NCI-H2196 (cell line): ENCODE data around the gene VPS54.
"Not testable (repeated sequence)": the region's sequence is repeated elsewhere in the genome, so short reads cannot be mapped to it uniquely, and the experiment has no call there.

ENCODE experiments used
- DNase-seq: peaks from one replicate; lab custom pipeline; 2025; ENCODE audit not compliant: unreplicated experiment; lab: John Stamatoyannopoulos, UW

The VPS54 gene

DNA sequence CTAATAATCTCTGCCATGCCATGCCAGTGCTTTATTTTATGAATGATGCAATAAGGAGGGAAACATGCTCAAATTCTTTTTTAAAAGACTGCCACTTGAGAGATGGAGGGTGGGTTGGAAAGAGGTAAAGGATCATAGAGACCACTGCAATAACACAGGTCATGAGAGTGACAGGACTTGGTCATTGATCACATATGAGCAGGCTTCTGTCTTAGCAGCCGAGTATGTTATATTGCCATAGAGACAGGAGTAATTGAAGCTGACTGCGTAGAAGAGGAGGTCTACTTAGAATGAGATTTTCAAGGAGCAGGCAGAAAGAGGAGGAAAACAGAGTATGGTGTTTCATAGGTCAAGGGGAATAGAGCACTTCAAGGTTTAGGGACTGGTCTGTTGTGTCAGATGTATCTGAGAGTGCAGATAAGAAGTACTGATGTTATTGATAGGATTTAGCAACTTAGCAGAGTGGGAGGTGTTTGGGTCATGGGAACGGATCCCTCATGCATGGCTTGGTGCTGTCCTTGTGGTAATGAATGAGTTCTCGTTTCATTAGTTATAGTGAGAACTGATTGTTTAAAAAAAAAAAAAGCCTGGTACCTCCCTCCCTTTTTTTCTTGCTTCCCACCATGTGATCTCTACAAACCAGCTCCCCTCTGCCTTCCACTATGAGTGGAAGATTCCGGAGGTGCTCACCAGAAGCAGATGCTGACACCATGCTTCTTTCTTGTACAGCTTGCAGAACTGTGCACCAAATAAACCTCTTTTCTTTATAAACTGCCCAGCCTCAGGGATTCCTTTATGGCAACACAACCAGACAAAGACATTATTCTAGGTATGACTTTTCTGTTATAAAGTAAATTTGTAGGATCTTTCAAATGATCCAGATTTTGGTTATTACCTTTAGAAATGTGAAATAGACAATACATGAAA lies 144.8 kb downstream of the VPS54 start:
- no peak for DNase-seq

DNA sequence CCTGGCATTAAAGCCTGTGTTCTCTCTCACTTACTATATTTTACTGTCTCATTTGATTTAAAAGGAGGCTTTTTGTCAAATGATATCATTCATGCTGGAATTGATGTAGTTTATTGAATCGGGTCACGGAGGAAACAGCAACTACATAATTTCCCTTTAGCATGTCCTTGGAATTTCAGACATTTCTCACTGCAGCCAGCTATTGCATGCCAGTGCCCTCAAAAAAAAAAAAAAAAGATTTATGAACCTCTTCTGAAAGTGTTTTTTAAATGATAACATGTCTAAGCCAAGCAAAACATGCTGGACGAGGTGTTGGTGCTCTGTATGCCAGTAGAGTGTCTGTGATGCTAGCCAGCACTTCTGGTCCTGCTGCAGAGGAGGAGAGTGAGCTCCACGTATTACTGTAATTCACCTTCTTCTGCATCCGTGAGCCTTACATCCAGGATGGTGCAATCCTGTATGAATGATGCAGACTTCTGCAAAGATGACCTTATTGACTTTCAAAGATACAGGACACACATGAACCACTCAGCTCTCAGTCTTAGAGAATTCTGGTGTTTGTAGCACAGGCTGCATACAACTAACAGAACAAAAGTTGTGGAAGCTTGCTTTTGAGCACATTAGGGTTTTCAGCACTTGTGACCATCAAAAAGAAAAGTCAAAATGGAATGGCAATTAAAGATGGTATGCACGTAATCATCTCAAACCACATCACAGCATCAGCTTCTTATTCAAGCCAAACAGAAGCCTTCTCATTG lies 146.5 kb downstream of the VPS54 start:
- no peak for DNase-seq

DNA sequence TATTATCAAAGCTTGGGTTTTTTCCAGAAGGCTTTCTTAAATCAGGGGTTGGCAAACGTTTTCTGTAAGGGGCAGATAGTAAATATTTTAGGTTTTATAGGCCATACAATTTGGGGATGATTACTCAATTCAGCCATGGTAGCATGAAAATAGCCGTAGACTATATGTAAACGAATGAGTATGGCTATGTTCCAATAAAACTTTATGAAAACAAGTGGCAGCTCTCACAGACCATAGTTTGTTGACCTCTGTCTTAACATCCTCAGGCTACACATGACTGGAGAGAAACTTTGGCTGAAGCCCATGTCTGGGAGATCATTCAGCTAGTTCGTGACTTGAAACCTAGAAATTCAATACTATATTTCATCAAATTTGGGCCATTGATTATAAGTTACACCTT lies 147.4 kb downstream of the VPS54 start:
- no peak for DNase-seq

- no peak for DNase-seq
Observed at GRCh38 chr2:63870679-63871078, 148.5 kb downstream of the VPS54 start.

DNA sequence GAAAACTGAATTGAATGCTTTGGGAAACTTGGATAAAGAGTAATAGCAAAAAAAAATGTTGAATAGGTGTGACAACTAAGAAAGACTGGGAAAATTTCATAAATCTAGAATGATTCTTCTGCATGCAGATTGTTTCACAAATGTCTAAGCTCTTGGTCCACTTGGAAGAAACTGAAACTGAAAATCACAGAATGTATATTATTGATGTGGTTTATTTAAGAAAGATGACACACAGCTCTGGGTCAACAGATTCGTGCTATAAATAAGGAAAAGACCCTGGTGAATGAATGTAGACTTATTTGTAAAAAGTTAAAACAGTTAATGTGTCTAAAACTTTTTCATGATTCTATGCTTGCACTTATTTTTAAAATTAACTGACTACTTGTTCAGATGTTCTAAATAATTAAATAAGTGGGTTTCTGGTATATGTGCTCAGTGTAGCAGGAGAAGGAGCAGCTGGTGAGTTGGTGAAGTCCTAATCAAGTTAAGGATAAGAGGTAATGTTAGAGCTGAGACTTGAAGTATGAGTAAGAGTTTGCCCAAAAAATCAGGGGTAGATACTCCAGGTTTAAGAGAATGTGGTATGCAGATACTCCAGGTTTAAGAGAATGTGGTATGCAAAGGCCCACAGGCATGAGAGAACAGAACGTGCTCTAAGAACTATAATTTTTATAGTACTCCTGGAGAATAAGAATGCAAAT lies 153.1 kb downstream of the VPS54 start:
- DNase-seq = no peak

DNA sequence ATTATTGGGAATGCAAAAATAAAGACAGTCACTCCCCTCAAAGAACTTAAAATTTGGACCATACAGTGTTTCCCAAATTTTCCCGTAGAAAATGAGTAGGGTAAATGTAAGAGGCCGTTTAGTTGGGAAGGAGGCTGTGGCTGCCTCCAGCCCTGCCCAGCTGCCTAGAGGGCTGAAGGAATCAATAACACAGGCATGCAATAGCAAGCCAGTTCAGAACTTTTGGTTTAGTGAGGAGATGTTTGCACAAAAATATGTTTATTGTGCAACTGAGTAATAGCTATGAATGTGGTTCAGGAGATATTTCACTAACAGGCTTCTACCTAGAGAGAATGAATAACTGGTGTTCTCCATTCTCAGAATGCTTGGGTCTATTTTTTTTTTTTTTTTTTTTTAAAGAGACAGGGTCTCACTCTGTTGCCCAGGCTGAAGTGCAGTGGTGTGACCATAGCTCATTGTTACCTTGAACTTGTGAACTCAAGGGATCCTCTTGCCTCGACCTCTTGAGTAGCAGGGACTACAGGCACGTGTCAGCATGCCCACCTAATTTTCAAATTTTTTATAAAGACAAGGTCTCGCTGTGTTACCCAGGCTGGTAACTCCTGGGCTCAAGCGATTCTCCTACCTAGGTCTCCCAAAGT lies 153.9 kb downstream of the VPS54 start:
- DNase-seq = no peak

- DNase-seq = no peak
Observed at GRCh38 chr2:63863707-63864106, 155.5 kb downstream of the VPS54 start.

DNA sequence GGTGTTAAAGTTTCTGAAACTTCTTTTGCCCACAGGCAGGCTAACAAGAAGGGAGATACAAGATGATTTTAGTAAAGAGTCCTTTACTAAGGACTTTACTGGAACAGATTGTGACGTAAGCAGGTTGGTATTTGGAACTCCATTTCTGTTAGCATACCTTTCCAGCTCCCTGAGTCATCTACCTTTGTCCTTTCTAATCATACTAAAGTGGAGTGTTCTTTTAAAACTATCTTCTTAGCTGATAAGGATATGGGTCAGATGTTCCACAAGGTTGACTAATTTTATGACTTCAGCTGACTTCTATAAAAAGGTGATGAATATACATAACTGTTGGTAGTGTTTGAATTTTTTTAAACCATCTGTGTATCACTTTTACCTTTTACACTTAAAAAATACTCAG lies 156.4 kb downstream of the VPS54 start:
- DNase-seq = no peak

DNA sequence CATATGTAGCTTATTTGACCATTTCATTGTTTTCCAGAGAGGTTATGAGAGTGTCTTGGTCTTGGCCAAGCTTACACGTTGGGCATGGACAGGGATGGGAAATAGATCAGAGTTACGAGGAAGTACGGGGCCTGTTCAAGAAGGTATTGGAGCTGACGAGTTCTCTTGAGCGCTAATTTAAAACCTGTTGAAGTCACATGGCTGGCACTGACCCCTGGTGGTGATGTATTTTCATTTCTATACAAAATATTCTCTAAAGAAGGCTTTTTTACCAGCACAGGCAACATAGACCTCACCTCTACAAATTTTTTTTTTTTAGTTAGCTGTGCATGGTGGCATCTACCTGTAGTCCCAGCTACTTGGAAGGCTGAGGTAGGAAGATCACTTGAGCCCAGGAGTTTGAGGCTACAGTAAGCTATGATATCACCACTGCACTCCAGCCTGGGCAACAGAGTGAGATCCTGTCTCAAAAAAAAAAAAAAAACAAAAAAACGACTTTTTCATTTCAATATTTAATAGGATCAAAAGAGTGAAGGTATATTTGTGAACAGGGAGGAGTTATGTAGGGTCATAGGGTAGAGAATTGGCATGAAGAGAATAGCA lies 157.9 kb downstream of the VPS54 start:
- DNase-seq = no peak

- DNase-seq = no peak
Observed at GRCh38 chr2:63858291-63858690, 160.9 kb downstream of the VPS54 start.

DNA sequence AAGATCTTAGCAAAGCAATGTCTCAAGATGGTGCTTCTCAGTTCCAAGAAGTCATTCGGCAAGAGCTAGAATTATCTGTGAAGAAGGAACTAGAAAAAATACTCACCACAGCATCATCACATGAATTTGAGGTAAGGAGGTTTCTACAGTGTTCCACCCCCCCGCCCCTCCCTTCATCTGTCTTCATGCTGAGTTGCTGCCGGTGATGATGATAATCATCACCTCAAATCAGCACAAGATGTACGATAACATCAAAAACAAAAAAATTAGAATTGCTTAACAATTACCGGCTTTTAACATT lies 163.0 kb downstream of the VPS54 start:
- no peak for DNase-seq

DNA sequence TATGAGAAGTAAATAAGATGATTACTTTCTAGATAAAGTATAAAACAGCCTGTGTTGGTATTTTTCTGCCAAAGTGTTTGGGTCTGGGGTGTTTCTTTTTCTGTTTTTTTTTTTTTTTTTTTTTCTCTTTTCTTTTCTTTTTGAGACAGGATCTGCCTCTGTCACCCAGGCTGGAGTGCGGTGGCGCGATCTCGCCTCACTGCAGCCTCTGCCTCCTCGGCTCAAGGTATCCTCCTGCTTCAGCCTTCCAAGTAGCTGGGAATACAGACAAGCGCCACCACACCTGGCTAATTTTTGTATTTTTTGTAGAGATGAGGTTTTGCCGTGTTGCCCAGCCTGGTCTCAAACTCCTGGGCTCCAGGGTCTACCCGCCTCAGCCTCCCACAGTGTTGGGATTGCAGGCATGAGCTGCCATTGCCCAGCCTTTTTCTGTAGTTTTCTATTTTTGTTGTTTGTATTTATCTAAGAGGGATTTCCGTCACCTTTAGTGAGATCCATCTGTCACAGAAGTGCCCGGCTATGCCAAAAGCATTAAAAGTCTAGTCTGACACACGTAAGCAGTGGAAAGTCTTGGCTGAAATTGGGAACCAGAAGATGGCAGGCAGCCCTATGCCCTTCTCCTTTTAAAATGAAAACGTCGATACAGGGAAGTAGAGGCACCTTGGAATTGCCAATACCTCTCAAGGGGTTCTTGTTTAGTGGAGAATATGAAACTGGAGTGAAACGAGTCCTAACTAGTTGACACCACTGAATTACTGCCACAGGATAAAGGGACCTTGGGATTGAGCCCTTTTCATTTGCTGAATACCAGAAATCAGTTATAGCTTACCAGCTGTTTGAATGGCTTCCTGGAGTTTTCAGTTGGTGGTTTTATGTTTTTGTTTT lies 163.6 kb downstream of the VPS54 start:
- no peak for DNase-seq

DNA sequence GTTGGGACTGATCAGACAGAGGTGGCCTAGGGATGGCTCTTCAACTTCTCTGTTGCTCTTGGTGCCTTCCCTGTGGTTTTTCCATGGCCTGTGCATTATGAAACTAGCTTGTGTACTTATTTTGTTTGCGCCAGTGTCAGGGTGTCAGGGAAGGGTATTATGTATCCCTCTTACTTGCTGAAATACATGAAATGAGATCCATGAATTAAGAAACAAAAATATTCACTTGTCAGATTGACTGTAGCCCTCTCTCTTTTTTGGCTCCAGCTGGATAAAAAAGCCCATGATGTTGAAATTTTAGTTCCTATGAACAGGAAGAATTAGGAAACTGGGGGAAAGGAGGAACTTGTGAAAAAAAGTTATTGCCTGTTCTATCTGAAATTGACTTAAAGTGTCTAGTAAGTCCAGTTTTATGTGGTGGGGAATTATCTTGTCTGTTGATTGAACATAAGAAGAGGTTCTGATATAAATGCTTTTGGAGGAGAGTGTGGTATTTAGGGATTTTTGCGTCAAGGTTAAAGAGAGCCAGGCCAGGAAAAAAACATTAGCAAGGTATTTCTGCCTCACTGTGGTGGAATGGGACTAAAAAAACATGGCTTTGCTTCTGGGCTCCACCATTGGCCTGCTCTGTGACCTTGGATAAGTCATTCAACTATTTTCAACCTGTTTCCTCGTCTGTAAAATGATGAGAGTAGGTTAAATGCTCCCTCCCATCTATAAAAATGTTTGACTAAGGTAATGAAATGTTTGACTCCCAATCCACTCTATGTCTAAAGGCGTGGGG lies 165.5 kb downstream of the VPS54 start:
- no peak for DNase-seq

DNA sequence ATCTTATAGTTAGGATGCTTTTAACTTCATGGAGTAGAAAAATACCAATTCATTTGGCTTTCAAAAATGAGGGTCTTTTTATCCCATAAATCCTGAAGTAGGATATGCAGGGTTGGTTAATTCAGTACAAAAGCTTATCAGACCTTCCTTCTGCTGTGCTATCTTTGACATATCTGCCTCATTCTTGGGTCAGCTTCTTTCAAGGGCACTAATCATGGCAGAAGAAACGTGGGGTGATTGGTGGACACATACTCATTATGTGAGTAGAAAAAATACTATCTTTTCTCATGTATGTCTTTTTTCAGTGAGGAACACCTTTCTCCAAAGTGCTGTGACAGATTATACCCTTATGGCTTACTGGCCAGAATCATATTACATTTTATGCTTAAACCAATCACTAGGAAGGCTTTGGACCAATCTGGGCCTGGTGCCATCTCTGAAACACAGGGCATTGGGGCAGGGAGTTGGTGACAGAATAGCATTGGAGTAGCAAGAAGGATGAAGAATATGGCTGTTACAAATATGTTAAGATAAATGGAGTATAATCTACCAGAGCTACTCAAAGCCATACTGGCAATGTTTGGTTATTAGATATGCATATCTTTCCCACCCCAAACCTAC lies 167.4 kb downstream of the VPS54 start:
- DNase-seq = no peak

- no peak for DNase-seq
Observed at GRCh38 chr2:63850649-63851048, 168.6 kb downstream of the VPS54 start.

GRCh38 chr2:63850204-63850571 lies 169.0 kb downstream of the VPS54 start:
- no peak for DNase-seq

GRCh38 chr2:63849381-63850203 lies 169.6 kb downstream of the VPS54 start:
- no peak for DNase-seq

GRCh38 chr2:63847571-63847970 lies 171.7 kb downstream of the VPS54 start:
- DNase-seq = not testable (repeated sequence)
